ENCODE measurements around the gene BMERB1.
"Not testable (repeated sequence)": the region's sequence is repeated elsewhere in the genome, so short reads cannot be mapped to it uniquely, and the experiment has no call there.

BMERB1 gene

DNA sequence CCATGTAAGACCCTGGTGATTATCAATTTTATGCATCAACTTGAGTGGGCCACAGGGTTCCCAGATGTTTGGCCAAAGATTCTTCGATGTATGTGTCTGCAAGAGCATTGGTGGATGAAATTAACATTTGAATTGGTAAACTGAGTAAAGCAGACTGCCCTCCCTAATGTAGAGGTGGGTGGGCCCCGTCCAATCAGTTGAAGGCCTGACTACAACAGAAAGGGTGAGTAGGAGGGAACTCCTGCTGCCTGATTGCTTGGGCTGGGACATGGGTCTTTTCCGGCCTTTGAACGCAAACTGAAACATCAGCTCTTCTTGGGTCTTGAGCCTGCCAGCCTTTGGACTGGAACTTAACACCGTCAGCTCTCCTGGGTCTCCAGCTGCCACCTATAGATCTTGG, 90.6 kb downstream of the BMERB1 start:
- no peak for DNase-seq

DNA sequence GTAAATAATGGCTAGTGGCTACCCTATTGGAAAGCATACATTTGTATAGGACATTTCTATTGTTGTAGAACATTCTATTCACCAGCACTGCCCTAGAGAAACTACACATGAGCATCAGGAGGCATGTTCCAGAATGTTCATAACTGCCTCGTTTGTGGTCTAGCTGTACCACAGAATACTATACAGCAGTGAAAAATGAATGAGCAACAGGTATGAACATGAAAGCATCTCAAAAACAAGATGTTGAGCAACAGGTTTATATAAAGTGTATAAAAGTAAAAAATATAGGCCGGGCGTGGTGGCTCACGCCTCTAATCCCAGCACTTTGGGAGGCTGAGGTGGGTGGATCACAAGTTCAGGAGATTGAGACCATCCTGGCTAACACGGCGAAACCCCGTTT, 91.7 kb downstream of the BMERB1 start:
- no peak for DNase-seq

DNA sequence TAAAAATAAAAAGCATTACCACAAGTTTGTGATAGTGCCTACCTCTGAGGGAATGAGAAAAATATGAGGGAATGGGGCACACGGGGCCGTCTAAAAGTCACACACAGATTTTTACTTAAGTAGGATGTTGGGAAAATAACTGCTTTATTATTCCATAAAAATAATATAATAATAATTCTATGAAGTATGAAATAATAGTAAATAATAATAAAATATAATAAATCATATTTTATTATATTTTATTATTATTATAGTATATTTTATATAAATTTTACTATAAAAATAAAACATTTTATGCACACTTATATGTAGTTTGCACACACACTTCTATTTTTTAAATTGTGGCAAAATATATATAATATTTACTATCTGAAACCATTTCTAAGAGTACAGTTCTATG, 92.3 kb downstream of the BMERB1 start:
- DNase-seq, result no peak

DNA sequence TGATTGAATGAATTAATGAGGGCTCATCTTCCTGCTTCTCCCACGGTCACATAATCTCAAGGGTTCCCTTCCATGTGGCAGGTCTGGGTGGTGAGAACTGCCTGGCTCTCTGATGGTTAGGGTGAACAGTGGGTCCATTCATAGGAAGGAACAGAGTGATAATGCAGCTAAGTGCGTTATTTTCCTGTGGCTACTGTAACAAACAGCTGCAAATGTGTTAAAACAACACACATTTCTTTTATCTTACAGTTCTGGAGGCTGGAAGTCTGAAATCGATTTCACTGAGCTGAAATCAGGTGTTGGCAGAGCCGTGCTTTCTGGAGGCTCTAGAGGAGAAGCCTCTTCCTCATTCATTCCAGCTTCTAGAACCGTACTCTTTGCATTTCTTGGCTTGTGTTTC, 95.3 kb downstream of the BMERB1 start:
- no peak for DNase-seq

DNA sequence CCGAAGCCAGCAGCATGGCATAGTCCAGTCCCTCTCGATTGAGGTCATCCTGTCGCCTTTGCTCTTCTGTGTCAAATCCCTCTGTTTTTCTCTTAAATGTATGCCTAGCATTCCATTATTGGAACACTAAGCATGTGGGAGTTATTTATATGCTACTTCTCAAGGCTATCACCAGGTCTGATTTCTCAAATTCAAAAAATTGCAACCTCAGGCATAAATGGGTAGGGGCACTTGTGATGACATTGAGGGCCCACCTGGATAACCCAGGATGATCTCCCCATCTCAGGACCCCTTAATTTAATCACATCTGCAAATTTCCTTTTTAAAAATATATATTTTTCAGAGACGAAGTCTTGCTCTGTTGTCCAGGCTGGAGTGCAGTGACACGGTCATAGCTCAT, 95.7 kb downstream of the BMERB1 start:
- no peak for DNase-seq

DNA sequence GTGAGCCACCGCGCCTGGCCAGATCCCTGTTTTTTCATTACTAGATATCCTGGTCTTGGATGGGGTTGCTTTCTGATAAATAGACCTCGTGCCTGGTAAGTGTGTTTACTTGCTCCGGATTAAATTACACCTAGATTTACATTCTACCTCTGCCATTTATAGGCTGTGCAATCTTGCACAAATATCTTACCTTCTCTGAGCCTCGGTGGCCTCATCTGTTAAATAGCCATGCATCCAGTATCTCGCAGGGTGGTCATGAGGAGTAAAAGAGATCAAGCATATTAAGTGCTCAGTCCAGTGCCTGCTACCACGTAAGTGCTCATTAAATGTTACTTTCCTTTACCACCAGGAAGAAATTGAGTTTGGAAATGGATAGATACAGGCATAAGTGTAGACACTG, 98.4 kb downstream of the BMERB1 start:
- no peak for DNase-seq

DNA sequence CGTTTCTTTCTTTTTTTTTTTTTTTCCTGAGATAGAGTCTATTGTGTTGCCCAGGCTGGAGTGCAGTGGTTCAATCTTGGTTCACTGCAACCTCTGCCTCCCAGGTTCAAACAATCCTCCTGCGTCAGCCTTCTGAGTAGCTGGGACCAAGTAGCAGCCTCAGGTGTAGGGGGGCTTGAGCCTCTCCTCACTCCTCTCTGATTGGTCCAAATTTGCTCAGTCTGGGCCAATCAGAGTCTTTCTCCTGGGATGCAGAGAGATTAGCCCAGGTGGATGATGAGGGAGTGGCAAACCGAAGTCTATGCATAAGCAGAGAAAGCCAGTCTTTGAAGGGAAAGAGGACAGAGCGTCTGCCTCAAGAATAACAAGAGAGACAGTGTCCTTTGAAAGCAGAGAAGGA, 99.0 kb downstream of the BMERB1 start:
- no peak for DNase-seq

DNA sequence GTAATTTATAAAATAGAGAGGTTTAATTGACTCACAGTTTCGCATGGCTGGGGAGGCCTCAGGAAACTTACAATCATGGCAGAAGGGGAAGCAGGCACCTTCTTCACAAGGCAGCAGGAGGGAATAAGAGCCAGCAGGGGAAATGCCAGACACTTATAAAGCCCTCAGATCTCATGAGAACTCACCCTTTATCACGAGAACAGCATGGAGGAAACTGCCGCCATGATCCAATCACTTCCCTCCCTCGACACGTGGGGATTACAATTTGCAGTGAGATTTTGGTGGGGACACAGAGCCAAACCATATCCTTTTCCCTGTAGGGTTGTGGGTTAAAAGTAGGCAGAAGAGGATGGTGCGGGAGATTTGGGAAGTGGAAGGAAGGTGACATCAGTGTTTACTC, 101.4 kb downstream of the BMERB1 start:
- no peak for DNase-seq

DNA sequence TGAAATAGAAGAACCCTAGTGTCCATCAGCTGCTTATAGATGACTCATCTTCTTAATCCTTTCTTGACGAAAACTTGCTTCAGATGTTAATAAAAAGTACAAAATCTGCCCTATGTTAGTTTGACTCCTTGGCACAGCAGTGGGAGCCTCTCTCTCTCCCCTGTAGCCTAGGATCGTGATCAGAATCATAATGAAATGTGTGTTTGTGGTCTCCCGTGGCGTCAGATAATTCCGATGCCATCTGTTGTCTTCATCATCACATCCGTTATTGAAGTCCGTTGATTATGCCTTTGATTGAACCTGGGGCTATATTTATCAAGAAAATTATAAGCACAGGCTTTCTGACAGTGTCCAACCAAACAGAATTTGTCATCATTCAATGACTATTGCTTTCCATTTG, 102.5 kb downstream of the BMERB1 start:
- DNase-seq, result no peak

DNA sequence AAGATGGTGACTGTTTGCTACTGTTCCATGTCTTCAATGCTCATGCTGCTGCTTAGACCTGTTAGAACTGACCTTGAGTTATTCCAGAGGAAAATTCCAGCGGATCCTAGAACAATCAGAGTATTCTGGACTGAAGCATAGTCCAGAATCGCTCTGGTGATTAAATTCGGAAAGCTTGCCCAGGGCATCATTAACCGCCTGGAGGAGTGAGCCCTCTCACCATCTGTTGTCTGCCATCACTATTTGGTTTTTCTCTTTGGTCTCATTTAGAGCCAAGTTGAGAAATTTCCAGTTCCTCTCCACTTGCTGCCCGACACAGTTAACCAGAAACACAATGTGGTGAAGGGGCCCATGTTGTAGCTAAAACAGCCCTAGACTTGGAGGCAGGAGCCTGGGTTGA, 104.1 kb downstream of the BMERB1 start:
- no peak for DNase-seq

DNA sequence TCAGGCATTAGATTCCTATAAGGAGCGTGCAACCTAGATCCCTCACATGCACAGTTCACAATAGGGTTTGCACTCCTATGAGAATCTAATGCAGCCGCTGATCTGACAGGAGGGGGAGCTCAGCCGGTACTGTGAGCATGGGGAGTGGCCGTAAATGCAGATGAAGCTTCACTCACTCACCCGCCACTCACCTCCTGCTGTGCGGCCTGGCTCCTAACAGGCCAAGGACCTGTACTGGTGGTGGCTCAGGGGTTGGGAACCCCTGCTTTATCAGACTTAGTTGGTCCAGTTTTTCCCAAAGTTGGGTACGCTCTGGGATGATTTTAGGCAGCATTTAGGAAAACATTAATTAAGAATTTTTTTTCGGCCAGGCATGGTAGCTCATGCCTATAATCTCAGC, 104.8 kb downstream of the BMERB1 start:
- no peak for DNase-seq

DNA sequence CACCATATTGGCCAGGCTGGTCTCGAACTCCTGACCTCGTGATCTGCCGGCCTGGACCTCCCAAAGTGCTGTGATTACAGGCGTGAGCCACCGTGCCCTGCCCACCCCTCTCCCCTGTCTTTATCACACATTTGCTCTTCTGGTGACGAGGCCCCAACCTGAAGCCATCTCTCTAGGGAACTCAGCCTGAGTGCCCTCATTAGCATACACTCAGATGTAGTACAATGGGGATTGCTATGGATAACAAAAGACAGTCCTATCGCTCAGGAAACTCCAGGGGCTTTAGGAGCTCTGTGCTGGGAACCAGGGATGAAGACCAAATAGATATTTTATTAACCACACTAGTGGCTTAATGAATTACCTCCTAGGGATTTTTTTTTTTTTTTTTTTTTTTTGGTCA, 107.9 kb downstream of the BMERB1 start:
- no peak for DNase-seq

DNA sequence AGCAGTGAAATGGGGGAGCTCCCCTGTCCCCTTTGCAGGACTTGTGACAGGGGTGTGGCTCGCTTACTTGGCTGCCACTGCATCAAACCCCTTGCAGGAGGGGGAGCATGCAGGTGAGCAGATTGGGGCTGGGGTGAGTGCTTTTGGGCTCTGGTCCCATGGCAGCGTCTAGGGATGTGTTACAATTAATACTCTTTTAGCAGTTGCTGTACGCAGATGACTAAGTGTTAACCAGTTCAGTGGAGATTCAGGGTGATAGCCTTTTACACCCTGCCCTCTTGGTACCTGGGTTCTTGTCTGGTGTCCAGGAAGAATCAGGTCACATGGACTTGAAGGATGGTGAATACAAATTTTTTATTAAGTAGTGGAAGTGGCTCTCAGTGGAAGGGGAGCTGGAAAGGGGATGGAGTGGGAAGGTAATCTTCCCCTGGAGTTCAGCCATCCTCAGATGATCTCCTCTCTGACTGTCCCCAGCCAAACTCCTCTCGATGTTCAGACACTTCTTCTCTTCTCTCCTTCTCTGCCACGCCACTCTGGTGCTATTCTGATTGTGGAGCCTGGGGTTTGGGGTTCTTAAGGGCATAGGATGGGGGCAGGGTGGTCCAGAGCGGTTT, 108.5 kb downstream of the BMERB1 start:
- DNase-seq, result no peak

DNA sequence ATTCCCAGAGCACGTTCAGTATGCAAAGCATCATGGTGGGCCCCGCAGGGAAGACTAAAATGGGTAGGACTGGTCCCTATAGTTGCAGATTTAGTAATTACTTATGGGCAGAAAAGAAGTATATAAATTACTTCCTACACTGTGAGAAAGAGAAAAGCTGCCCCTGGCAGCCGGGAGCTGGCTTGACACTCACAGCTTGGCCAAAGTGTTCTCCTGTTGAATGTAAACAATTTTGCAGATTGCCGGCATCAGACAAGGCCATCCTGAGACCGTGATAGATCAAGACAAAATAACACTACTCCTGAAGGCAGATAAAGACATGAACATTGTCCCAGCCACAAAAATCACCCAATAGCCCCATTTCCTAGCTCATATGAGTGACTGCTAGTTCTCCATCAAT, 110.0 kb downstream of the BMERB1 start:
- DNase-seq, result no peak

DNA sequence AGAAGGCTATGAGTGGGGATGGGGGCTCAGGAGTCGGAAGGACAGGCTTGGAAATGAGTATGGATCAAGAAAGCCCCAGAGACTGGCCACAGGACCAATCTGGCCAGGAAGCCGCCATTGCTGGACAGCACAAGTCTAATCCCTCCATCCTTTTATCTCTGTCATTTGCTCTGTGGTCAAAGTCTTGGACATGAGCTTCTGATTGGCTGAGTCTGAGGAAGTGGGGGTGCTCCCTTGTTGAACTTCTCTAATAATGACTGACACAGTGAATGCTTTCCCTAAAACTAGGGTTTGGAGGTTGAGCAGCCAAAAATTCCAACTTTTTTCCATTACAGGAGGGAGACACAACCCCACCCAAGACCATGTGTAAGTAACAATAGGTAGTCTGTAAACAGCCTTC, 111.2 kb downstream of the BMERB1 start:
- no peak for DNase-seq

DNA sequence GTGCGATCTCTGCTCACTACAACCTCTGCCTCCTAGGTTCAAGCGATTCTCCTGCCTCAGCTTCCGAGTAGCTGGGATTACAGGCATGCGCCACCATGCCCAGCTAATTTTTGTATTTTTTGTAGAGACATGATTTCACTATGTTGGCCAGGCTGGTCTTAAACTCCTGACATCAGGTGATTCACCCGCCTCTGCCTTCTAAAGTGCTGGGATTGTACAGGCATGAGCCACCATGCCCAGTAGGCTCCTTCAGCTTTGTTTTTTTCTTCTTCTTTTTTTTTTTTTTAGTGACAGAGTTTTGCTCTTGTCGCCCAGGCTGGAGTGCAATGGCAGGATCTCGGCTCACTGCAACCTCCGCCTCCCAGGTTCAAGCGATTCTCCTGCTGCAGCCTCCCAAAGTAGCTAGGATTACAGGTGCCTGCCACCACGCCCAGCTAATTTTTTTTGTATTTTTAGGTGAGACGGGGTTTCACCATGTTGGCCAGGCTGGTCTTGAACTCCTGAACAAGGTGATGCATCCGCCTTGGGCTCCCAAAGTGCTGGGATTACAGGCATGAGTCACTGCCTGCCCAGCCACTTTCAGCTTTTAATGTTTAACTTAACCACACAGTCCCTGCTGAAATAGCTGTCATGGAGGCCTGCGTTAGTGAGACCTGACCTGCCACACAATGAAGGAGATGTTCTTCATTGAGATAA, 112.8 kb downstream of the BMERB1 start:
- not testable (repeated sequence) for DNase-seq

DNA sequence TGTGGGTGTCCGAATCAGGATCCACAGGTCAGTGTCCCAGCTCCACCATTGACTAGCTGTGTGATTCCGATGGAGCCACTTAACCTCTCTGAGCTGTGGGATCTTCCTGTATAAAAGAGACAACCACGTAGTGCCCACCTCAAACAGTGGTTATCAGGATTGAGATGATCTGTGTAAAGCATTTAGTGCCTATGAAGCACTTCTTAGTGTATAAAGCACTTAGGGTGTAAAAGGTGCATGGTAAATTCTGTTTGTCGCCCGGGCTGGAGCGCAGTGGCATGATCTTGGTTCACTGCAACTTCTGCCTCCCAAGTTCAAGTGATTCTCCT, 113.3 kb downstream of the BMERB1 start:
- DNase-seq, result no peak

DNA sequence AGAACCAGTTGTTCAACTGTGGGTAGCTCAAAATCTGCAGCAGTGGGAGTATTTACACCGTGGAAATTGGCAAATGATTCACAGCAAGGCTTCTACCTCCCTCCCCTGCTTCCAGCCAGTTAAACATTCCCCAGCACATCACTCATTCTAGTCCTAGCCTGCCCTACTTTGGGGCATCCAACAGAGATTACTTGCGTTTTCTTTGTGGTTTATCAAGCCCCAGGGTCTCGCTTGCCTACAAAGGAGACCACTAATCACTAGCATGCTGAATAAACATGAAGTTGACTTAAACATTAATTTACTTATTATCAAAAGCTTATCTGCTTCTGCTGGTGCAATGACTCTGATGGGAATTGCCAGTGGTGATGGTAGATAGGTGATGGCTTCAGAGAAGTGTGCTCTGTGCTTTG, 114.1 kb downstream of the BMERB1 start:
- DNase-seq, result no peak

DNA sequence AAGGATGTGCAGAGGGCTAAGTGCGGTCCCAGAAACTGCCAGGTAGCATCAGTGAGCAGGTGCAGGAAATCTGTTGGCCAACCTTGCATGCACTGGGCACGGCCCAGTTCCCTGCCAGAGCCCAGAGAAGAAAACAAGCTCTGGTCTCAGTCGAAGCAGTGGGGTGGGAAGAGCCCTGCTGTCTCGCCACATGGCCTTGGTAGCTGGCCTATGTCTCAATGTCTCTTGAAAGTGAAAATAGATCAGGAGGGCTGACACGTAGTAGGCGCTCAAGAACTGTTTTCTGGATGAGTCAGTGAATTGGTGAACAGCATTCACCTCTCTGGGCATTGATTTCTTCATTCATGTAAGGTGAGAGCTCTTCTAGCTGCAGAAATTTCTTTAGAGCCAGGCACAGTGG, 118.1 kb downstream of the BMERB1 start:
- DNase-seq, result no peak

DNA sequence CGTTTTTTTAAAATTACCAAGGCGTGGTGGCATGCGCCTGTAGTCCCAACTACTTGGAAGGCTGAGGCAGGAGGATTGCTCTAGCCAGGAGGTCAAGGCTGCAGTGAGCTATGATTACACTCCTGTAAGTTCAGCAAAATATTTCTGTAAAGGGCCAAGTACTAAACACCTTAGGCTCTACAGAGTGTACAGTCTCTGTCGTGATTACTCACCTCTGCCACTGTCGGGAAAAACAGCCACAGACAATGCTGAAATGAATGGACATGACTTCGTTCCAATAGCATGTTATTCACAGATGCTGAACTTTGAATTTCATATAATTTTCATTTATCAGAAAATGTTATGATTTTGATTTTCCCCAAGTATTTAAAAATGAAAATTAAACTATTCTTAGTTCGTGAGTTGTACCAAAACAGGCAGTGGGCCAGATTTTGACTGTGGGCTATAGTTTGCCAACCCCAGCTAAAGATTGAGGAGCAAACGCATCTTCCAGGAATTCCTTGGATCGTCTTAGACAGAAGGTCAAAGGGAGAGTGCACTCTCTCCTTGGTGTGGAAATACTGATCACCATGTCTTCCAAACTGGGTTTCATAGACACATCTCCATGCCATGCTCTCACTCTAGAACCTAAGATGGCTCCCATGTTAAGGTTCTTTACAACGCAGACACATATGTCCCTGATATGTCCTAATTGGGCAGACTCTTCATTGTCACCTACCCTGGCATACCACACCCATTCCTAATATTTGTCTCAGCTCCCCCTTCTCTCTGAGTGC, 119.1 kb downstream of the BMERB1 start:
- DNase-seq, result no peak

DNA sequence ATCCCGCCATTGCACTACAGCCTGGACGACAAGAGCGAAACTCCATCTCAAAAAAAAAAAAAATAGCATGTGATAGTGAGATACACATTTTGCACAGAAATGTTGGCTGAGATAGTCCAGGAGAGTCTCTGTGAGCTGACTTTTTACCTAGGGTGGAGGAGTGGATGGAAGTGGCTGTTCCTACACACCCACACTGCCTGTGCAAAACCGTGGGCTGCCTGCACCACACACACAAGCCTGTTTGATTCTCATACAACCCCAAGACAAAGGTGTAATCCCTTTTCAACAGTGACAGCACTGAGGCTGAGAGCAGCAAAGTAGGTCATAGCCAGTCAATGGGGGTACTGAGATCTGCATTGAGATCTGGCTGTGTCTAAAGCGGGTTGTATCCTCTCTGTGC, 121.7 kb downstream of the BMERB1 start:
- DNase-seq, result no peak

DNA sequence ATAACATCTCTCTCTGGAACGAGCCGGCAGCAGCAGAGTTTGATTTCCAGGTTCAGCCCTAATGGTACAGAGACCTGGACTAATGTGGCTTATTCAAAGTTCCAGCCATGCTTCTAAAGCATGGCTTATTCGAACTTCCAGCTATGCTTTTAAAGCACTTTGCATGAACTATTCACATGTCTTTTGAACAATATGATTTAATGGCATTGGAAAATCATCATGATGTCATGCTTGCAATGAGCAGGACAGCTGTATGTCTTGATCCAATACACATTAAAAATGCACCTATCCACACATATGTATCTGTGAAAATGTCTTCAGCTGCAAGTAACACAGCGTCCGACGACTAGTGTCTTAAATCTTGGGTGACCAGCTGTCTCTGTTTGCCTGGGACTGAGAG, 122.9 kb downstream of the BMERB1 start:
- DNase-seq, result no peak

DNA sequence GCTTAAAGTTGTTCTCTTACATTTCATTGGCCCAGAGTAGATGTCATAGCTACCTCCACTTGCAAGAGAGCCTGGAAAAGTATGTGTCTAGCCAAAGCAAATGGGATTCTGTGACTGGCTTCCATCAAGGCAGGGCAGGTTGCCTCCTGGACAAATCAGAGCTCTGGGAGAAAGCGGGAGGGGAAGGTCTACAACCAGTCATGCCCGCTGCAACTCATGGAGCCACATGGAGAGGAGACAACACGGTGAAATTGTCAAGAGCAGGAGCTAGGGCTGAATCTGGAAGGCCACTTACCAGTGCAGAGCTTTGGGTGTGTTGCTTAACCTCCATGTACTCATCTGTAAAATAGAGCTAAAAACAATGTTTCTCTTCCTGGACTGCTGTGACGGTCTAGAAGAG, 124.8 kb downstream of the BMERB1 start:
- DNase-seq, result no peak

DNA sequence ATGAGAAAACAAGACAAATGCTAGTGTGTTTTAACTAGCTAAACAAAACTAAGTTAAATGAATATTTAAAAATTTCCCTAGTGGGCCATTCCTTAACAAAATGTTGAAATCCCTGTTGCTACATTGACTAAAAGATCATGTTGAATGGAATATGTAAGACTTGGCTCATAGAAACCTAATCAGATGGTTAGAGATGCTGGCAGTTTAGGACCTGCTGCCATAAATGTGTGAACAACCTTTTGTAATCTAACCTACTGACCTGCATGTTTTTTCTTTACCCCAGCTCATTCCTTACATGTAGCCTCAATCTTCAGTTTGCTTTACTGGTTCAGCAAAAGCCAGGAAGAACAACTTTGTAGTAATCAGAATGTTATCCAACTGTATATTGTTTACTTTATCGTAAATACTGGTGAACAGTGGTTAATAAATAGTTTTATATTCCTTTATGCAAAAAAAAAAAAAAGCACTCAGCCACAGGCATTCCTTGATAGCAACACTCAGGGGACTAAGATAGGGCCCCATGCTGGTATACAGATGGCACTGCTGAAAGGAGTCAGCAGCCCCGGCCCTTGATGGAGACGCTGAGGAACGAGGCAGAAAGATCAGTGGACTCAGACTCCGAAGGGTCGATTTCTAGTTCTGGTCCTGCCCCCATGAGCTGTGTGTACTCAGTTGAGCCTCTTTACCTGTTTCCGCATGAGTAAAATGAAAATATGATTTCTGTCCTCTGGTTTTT, 130.4 kb downstream of the BMERB1 start:
- no peak for DNase-seq
